ENCODE data around the gene NOLC1. TPM values are rescaled to one million over a fixed set of nuclear protein-coding genes. Genes with fewer than 3 reads are reported as not detected.

The NOLC1 gene
- total and polyA plus RNA-seq, 4 donors, result 11.6 to 26.3 (median 20.4) TPM

Other genes starting within 250 kb of the NOLC1 start
- 10 to 100 TPM in 1 of 2 donors, 1 to 10 TPM in 1; 8.7 to 14.9 TPM for gene ARMH3, start 96.2 kb upstream of the NOLC1 start, total RNA-seq
- 1 to 10 TPM; 5.3 to 9.6 TPM for gene ARMH3, start 96.2 kb upstream of the NOLC1 start, polyA plus RNA-seq
- gene HPS6, start 87.0 kb upstream of the NOLC1 start, total RNA-seq, result 10 to 100 TPM; 11.8 to 13.7 TPM
- 1 to 10 TPM; 2.5 to 8.2 TPM for gene HPS6, start 87.0 kb upstream of the NOLC1 start, polyA plus RNA-seq
- gene LDB1, start 32.0 kb upstream of the NOLC1 start, total RNA-seq, result 10 to 100 TPM; 11.9 to 51.9 TPM
- gene LDB1, start 32.0 kb upstream of the NOLC1 start, polyA plus RNA-seq, result 1 to 10 TPM; 2.4 to 8.6 TPM
- 1 to 10 TPM; 7.5 to 9.9 TPM for gene PPRC1, start 19.3 kb upstream of the NOLC1 start, total RNA-seq
- gene PPRC1, start 19.3 kb upstream of the NOLC1 start, polyA plus RNA-seq, result 10 to 100 TPM in 1 of 2 donors, 1 to 10 TPM in 1; 4.9 to 10.1 TPM
- gene ELOVL3, start 73.9 kb downstream of the NOLC1 start, total RNA-seq, result under 1 TPM in 1 of 2 donors, not detected in 1; 0.42 TPM
- gene ELOVL3, start 73.9 kb downstream of the NOLC1 start, polyA plus RNA-seq, result not detected
- gene PITX3, start 89.1 kb downstream of the NOLC1 start, total RNA-seq, result not detected
- not detected for gene PITX3, start 89.1 kb downstream of the NOLC1 start, polyA plus RNA-seq
- 10 to 100 TPM; 19.2 to 27.2 TPM for gene GBF1, start 93.1 kb downstream of the NOLC1 start, total RNA-seq
- gene GBF1, start 93.1 kb downstream of the NOLC1 start, polyA plus RNA-seq, result 10 to 100 TPM in 1 of 2 donors, 1 to 10 TPM in 1; 6.0 to 11.2 TPM
- 1 to 10 TPM; 7.1 to 8.5 TPM for gene NFKB2, start 243.3 kb downstream of the NOLC1 start, total RNA-seq
- 1 to 10 TPM; 1.8 to 7.2 TPM for gene NFKB2, start 243.3 kb downstream of the NOLC1 start, polyA plus RNA-seq

Measured in liver (tissue), 4 donors.